NB4 (cell line): Measurements from ENCODE around the gene MNX1.

ENCODE experiments used
- DNase-seq: peaks from one replicate; pipeline ENCODE4 v3.0.0; 2010; ENCODE audit warnings: low read depth
- H3K4me3 ChIP-seq: one replicate; pipeline ENCODE4 v1.5.1; 2011; ENCODE audit warnings: mild to moderate bottlenecking, low read depth, low read length, moderate library complexity
- MYC ChIP-seq: IDR thresholded peaks from 2 replicates; pipeline ENCODE4 v1.6.1; 2011; ENCODE audit warnings: low read depth, low read length
- POLR2A ChIP-seq: IDR thresholded peaks from 2 replicates; pipeline ENCODE4 v1.6.1; 2011; ENCODE audit warnings: mild to moderate bottlenecking; ENCODE audit not compliant: insufficient read length; ENCODE audit errors: extremely low read depth
- TF ChIP-seq, protein P1 (sequence below): IDR thresholded peaks from 2 replicates; pipeline ENCODE4 v1.6.1; 2011; ENCODE audit warnings: low read depth, low read length
- TF ChIP-seq, protein P2 (sequence below): IDR thresholded peaks from one replicate; pipeline ENCODE4 v1.5.1; 2012; ENCODE audit warnings: low read depth, low read length

The MNX1 gene

DNA sequence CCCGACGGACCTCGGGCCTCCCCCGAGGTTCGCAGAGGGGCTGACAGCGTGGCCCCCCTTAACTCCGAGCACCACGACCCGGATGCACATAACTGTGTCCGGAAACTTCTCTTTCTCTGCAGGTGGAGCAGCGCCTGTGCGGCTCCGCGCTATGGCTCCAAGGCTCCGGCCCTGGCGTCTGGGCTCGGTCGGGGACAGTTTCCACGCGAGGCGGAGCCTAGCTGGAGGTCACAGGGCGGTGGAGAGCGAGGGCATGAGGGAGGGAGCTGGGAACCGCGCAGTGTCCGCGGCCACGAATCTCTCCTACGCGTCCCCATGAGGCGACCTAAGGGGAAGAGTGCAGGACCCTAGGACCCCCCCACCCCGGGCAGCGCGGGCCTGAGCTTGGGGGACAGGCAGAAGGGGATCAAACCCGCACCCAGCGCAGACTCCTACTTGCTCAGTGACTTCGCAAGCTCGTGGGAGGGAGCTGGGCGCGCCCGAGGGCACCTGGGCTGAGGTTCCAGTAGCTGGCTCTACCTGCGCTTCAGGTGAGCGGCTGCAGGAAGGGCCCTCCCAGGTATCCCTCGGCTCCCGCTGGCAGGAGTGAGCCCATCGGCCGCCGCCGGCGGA lies 8.6 kb upstream of the MNX1 start:
- DNase-seq = no peak
- no peak overlapping the region for H3K4me3 ChIP-seq
- TF ChIP-seq POLR2A = no peak
- TF ChIP-seq, protein P1, sequence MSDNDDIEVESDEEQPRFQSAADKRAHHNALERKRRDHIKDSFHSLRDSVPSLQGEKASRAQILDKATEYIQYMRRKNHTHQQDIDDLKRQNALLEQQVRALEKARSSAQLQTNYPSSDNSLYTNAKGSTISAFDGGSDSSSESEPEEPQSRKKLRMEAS = no peak

DNA sequence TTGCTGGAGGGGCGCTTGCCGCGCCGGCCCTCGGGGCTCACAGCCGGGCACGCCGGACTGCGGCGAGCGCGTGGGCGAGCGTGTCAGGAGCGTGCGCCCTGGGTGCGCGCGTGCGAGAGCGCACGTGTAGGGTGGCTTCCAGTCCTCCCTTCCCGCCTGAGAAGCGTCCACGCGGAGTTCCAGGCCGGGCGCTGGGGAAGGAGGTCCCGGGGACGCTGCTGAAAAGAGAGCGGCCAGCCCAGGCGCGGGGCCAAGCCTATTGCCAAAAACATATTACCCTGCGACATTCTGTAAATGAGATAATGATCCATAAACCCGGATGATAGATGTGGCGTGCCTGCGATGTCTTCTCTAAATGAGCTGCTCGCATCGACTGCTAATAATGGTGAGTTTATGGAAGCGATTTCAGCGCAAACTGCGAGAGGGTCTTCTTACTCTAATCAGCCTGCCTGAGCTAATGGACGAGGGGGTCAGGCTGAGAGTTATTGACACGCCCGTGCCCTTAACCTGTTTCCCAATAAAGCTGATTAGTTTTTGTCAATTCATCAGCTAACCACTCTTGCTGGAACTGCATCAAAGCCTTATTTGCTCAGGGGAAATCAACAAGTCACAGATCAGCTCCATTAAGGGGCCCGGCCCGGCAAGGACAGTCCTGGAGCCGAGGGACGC lies 8.0 kb upstream of the MNX1 start:
- TF ChIP-seq POLR2A (no peak), MYC (no peak)
- TF ChIP-seq, protein P2, sequence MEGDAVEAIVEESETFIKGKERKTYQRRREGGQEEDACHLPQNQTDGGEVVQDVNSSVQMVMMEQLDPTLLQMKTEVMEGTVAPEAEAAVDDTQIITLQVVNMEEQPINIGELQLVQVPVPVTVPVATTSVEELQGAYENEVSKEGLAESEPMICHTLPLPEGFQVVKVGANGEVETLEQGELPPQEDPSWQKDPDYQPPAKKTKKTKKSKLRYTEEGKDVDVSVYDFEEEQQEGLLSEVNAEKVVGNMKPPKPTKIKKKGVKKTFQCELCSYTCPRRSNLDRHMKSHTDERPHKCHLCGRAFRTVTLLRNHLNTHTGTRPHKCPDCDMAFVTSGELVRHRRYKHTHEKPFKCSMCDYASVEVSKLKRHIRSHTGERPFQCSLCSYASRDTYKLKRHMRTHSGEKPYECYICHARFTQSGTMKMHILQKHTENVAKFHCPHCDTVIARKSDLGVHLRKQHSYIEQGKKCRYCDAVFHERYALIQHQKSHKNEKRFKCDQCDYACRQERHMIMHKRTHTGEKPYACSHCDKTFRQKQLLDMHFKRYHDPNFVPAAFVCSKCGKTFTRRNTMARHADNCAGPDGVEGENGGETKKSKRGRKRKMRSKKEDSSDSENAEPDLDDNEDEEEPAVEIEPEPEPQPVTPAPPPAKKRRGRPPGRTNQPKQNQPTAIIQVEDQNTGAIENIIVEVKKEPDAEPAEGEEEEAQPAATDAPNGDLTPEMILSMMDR = no peak
- TF ChIP-seq, protein P1 = no peak
- no peak for DNase-seq
- H3K4me3 ChIP-seq = no peak overlapping the region

GRCh38 chr7:157017603-157018327 lies 7.3 kb upstream of the MNX1 start:
- TF ChIP-seq POLR2A = no peak
- TF ChIP-seq MYC = no peak
- TF ChIP-seq, protein P2 = no peak
- no peak for DNase-seq
- H3K4me3 ChIP-seq = no peak overlapping the region

DNA sequence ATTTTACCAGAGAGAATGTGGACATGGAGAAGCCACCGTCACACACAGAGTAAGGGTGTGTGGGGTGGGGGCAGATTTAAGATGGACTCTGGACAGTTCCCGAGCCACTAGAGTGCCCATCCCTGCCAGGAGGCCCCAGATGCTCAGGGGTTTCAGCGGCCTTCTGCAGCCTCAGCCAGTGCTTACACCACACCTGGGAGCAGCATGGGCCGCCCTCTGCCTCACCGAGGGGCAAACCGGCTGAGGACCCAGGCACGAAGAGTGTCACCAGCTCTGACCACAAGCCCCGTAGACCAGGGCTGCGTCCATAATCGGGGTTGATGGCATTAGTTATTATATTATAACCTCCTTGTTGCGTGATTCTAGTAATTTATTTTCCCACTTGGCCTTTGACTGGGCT lies 6.7 kb upstream of the MNX1 start:
- TF ChIP-seq, protein P1 = no peak
- TF ChIP-seq MYC (no peak), POLR2A (no peak)
- TF ChIP-seq, protein P2 = no peak
- no peak for DNase-seq
- no peak overlapping the region for H3K4me3 ChIP-seq

DNA sequence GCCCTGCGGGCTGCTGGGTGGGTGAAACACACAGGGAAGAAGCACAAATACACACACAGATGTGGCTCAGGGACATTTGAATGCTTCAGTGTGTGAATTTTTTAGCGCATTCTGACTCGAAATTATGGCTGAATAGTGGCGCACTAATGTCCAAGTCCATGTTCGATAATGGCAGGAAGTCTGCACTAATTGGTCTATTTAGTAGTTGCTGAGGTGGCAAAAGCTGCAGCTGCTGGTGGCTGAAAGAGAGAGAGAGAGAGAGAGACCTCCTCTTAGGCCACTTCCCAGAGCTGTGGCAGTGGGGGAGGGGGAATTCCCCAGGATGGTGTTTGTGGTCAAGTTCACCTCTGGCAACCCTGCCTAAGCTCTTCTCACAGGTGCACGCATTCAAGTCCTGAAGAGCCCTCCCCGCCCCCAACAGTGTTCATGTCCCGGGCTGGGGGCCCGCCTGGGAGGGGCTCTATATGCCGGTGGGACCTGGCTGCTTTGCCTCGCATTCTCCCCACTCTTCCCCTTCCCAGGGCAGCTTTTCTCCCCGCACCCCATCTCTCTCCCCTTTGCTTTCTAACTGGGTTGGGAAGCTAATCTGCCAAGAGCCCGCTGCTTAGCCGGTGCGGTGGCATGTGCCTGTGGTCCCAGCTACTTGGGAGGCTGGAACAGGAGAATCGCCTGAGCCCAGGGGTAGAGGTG lies 6.0 kb upstream of the MNX1 start:
- H3K4me3 ChIP-seq = no peak overlapping the region
- DNase-seq = no peak
- TF ChIP-seq, protein P1 = no peak
- TF ChIP-seq POLR2A = no peak
- TF ChIP-seq MYC = no peak

- no peak for TF ChIP-seq POLR2A
- TF ChIP-seq, protein P2 = no peak
- TF ChIP-seq MYC = no peak
- TF ChIP-seq, protein P1 = no peak
- DNase-seq = no peak
- no peak overlapping the region for H3K4me3 ChIP-seq
Observed at GRCh38 chr7:157016024-157016351, 5.5 kb upstream of the MNX1 start.
